Measurements from ENCODE around the gene L3MBTL4. TPM values are rescaled to one million over a fixed set of nuclear protein-coding genes. Genes with fewer than 3 reads are reported as not detected.

L3MBTL4 gene
- total RNA-seq, 2 donors from 2014 or later, result 4.6 to 7.2 TPM

DNA sequence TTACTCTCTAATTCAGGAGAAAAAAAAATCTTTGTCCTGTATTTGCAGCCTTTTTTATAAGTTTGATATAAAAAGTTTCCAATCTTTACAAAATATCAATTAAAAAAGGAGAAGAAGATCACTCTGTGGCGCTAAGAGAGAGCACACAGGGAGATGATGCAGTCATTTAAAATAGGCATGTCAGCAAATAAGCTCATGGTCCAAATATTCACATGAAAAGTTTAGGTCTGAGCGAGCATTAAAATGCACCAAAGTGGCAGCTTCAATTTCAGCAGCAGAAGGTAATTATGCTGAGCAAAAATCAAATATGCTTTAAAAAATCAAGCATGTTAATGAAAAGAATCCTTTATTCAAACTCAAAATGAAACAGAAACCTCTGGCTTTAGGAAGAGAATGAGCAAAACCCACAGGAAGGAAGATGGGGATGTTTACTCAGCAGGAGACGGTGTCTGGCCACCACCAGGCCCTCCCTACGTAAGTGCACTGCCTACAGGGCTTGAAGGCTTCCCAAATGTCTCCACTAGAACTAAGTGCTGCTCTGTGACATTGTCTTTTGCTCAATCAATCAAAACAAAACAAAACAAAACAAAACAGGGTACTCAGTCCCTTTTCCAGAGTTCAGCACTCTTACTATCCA lies 120.4 kb downstream of the L3MBTL4 start:
- H3K4me3 ChIP-seq (ENCODE audit: low read length), result no peak overlapping the region
- Mint-ChIP-seq H3K9me3 (no peaks in the 10 kb centered on the region), H3K36me3 (ENCODE audit: low read depth) (no peaks in the 10 kb centered on the region), H3K27ac (no peak overlapping the region), H3K4me3 (no peak overlapping the region), H3K4me1 (peaks cover 5% of the 10 kb centered on the region), H3K27me3 (ENCODE audit: insufficient read depth) (no peaks in the 10 kb centered on the region)
- DNase-seq, result no peak
- peaks cover 4% of the 10 kb centered on the region for H3K4me1 ChIP-seq (ENCODE audit: control insufficient read depth, insufficient read depth, low read length)
- no peak overlapping the region for H3K9ac ChIP-seq (ENCODE audit: extremely low read depth, low read length, poor library complexity, severe bottlenecking)
- H3K36me3 ChIP-seq (ENCODE audit: control insufficient read depth, insufficient read depth, low read length), result no peaks in the 10 kb centered on the region
- WGBS, 2 experiments (ENCODE audit: insufficient coverage in 1 of 2, insufficient read length in 1 of 2), result 66 to 67% methylated on average over 1 to 4 of the region's 4 CpGs
- H3K9me3 ChIP-seq (ENCODE audit: control insufficient read depth, low read length), result no peaks in the 10 kb centered on the region
- H3K27me3 ChIP-seq (ENCODE audit: control insufficient read depth, insufficient read depth, low read length, poor library complexity, severe bottlenecking), result no peaks in the 10 kb centered on the region
- TF ChIP-seq, protein P1, sequence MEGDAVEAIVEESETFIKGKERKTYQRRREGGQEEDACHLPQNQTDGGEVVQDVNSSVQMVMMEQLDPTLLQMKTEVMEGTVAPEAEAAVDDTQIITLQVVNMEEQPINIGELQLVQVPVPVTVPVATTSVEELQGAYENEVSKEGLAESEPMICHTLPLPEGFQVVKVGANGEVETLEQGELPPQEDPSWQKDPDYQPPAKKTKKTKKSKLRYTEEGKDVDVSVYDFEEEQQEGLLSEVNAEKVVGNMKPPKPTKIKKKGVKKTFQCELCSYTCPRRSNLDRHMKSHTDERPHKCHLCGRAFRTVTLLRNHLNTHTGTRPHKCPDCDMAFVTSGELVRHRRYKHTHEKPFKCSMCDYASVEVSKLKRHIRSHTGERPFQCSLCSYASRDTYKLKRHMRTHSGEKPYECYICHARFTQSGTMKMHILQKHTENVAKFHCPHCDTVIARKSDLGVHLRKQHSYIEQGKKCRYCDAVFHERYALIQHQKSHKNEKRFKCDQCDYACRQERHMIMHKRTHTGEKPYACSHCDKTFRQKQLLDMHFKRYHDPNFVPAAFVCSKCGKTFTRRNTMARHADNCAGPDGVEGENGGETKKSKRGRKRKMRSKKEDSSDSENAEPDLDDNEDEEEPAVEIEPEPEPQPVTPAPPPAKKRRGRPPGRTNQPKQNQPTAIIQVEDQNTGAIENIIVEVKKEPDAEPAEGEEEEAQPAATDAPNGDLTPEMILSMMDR (conservative IDR thresholded peaks at IDR 0.05), result no peak
- no peak overlapping the region for H3K27ac ChIP-seq (ENCODE audit: low read depth, low read length)

DNA sequence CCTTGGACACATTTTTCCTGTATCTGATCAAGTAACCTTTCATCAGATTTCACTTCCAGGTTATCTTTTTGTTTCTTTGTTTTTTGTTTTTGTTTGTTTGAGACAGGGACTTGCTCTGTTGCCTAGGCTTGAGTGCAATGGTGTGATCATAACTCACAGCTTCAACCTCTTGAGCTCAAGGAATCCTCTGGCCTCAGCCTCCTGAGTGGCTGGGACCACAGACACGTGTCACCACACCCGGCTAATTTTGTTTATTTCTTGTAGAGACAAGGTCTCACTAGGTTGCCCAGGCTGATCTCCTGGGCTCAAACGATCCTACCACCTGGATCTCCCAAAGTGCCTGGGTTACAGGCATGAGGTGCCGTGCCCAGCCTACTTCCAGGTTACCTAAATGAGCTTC lies 124.9 kb downstream of the L3MBTL4 start:
- TF ChIP-seq, protein P1 (conservative IDR thresholded peaks at IDR 0.05), result no peak
- H3K27me3 Mint-ChIP-seq (ENCODE audit: insufficient read depth), result no peaks in the 10 kb centered on the region
- H3K36me3 ChIP-seq (ENCODE audit: control insufficient read depth, insufficient read depth, low read length), result no peaks in the 10 kb centered on the region
- H3K4me1 ChIP-seq (ENCODE audit: control insufficient read depth, insufficient read depth, low read length), result peaks cover 4% of the 10 kb centered on the region
- H3K4me1 Mint-ChIP-seq, result peaks cover 15% of the 10 kb centered on the region
- DNase-seq, result no peak
- no peaks in the 10 kb centered on the region for H3K9me3 ChIP-seq (ENCODE audit: control insufficient read depth, low read length)
- no peak overlapping the region for H3K9ac ChIP-seq (ENCODE audit: extremely low read depth, low read length, poor library complexity, severe bottlenecking)
- H3K4me3 Mint-ChIP-seq, result no peak overlapping the region
- peaks cover 4% of the 10 kb centered on the region for H3K9me3 Mint-ChIP-seq
- no peak overlapping the region for H3K27ac Mint-ChIP-seq
- no peaks in the 10 kb centered on the region for H3K27me3 ChIP-seq (ENCODE audit: control insufficient read depth, insufficient read depth, low read length, poor library complexity, severe bottlenecking)
- WGBS, 2 experiments (ENCODE audit: insufficient coverage in 1 of 2, insufficient read length in 1 of 2), result 88 to 90% methylated on average over 3 to 4 of the region's 4 CpGs
- no peak overlapping the region for H3K27ac ChIP-seq (ENCODE audit: low read depth, low read length)
- H3K4me3 ChIP-seq (ENCODE audit: low read length), result no peak overlapping the region
- no peaks in the 10 kb centered on the region for H3K36me3 Mint-ChIP-seq (ENCODE audit: low read depth)

DNA sequence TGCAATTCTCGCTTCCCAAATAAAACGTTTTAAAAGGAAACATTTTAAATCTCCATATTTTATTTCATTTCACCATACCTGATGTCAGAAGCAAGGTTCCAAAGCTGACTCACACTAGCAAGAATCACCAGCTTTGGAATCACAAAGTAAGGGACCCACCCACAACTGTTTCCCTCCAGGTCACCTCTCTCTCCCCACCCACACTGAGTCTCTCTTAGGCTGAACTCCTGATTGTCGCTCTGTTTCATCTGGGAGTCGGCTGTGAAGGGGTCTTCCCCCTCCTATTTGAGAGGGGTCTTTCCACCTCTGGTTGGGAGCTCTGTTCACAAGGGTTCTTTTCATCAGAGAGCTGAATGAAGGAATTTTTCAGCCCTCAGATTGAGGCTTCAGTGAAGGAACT lies 128.1 kb downstream of the L3MBTL4 start:
- no peaks in the 10 kb centered on the region for H3K27me3 ChIP-seq (ENCODE audit: control insufficient read depth, insufficient read depth, low read length, poor library complexity, severe bottlenecking)
- H3K4me1 ChIP-seq (ENCODE audit: control insufficient read depth, insufficient read depth, low read length), result peaks cover 12% of the 10 kb centered on the region
- H3K9ac ChIP-seq (ENCODE audit: extremely low read depth, low read length, poor library complexity, severe bottlenecking), result no peak overlapping the region
- no peak for DNase-seq
- H3K27ac Mint-ChIP-seq, result peak overlapping the region; percentile 45
- H3K9me3 Mint-ChIP-seq, result peaks cover 4% of the 10 kb centered on the region
- peaks cover 4% of the 10 kb centered on the region for H3K36me3 Mint-ChIP-seq (ENCODE audit: low read depth)
- no peak overlapping the region for H3K4me3 Mint-ChIP-seq
- 65 to 67% methylated on average over 4 of the region's 4 CpGs for WGBS, 2 experiments (ENCODE audit: insufficient coverage in 1 of 2, insufficient read length in 1 of 2)
- H3K36me3 ChIP-seq (ENCODE audit: control insufficient read depth, insufficient read depth, low read length), result no peaks in the 10 kb centered on the region
- H3K27ac ChIP-seq (ENCODE audit: low read depth, low read length), result no peak overlapping the region
- H3K9me3 ChIP-seq (ENCODE audit: control insufficient read depth, low read length), result no peaks in the 10 kb centered on the region
- peak overlapping the region; percentile 15 for H3K4me3 ChIP-seq (ENCODE audit: low read length)
- H3K27me3 Mint-ChIP-seq (ENCODE audit: insufficient read depth), result peaks cover 4% of the 10 kb centered on the region
- peaks cover 15% of the 10 kb centered on the region for H3K4me1 Mint-ChIP-seq
- TF ChIP-seq, protein P1 (conservative IDR thresholded peaks at IDR 0.05), result no peak
